Ascending aorta (tissue), 2 donors: ENCODE results near the gene CAMTA1. TPM values are rescaled to one million over a fixed set of nuclear protein-coding genes. Genes with fewer than 3 reads are reported as not detected.

Experiments
- DNase-seq, 2 donors: peaks; one replicate each; pipeline ENCODE4 v3.0.0-alpha.2; 2019; ENCODE audit warnings: low spot score in 2 of 2
- H3K27ac ChIP-seq, 2 donors: fragments of 200-600 bp; sonication (generic); one replicate each; pipeline ENCODE4 v1.5.1; 2016 to 2017; ENCODE audit warnings: mild to moderate bottlenecking in 1 of 2
- H3K27me3 ChIP-seq: fragments of 200-600 bp; sonication (generic); one replicate; pipeline ENCODE4 v1.5.1; 2017
- H3K36me3 ChIP-seq, 2 donors: fragments of 200-600 bp; sonication (generic); one replicate each; pipeline ENCODE4 v1.5.1; 2016
- H3K4me1 ChIP-seq, 2 donors: fragments of 200-600 bp; sonication (generic); one replicate each; pipeline ENCODE4 v1.5.1; 2016 to 2017; ENCODE audit warnings: mild to moderate bottlenecking in 1 of 2
- H3K4me3 ChIP-seq, 2 donors: fragments of 200-600 bp; sonication (generic); one replicate each; pipeline ENCODE4 v1.5.1; 2016 to 2017; ENCODE audit warnings: mild to moderate bottlenecking in 1 of 2
- H3K9me3 ChIP-seq, 2 donors: fragments of 200-600 bp; sonication (generic); one replicate each; pipeline ENCODE4 v1.5.1; 2016
- CTCF ChIP-seq, 3 experiments: fragments of 200-600 bp in 2 of 3; fragments of 450-650 bp in 1 of 3; sonication (generic) in 2 of 3; IDR thresholded peaks; one replicate each; pipeline ENCODE4 v1.5.1; 2016 to 2019; ENCODE audit warnings: antibody characterized with exemption in 3 of 3, mild to moderate bottlenecking in 1 of 3, moderate library complexity in 1 of 3
- intact Hi-C: fragments of 100-400 bp; cut with DNase I; formaldehyde crosslinking; loops from one replicate; pipeline ENCODE4 v1.15.1; 2023
- total RNA-seq: library from RNA; depleted of rRNA; stranded (reverse); fragments of >200 nt; gene quantifications from one replicate; pipeline ENCODE4 v1.1.0, GENCODE V29; 2016

CAMTA1 gene
- total RNA-seq, 1 donor from 2014 or later, result 53.3 TPM

GRCh38 chr1:6898974-6899539 lies 113.8 kb downstream of the CAMTA1 start:
- Histone ChIP-seq H3K27me3 (no peaks in the 10 kb centered on the region), H3K4me3 (no peak overlapping the region), H3K9me3 (no peaks in the 10 kb centered on the region), H3K36me3 (no peaks in the 10 kb centered on the region), H3K4me1 (no peaks in the 10 kb centered on the region), H3K27ac (no peak overlapping the region)
- TF ChIP-seq CTCF (IDR thresholded peaks at IDR 0.05), result no peak
- no peak for DNase-seq
- intact Hi-C loops, result no loop called here

DNA sequence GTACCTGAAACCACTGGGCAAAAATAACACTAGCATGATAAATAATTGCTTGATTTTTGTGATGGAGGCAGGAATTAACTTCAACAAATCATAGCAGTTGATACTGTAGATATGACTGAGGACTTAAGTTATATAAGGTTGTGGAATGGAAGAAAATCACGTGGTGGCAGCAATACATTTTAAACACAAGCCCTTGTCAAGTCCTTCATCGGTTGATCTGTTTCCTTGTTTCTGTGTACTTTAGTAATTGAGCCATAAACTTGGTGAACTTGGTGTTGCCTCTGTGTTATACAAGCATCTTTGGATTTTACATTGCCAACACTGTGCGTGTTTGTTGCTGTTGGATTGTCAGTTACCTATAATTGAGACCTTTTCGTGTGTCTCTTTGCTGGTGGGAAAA lies 114.4 kb downstream of the CAMTA1 start:
- Histone ChIP-seq H3K36me3 (no peaks in the 10 kb centered on the region), H3K4me3 (no peak overlapping the region), H3K27me3 (no peaks in the 10 kb centered on the region), H3K27ac (no peak overlapping the region), H3K9me3 (no peaks in the 10 kb centered on the region), H3K4me1 (no peaks in the 10 kb centered on the region)
- intact Hi-C loops, result no loop called here
- no peak for TF ChIP-seq CTCF (IDR thresholded peaks at IDR 0.05)
- no peak for DNase-seq

GRCh38 chr1:6902153-6902552 lies 116.9 kb downstream of the CAMTA1 start:
- Histone ChIP-seq H3K36me3 (no peaks in the 10 kb centered on the region), H3K4me1 (no peaks in the 10 kb centered on the region), H3K9me3 (no peaks in the 10 kb centered on the region), H3K27me3 (no peaks in the 10 kb centered on the region), H3K27ac (no peak overlapping the region), H3K4me3 (no peak overlapping the region)
- intact Hi-C loops, result no loop called here
- no peak for TF ChIP-seq CTCF (IDR thresholded peaks at IDR 0.05)
- DNase-seq, result no peak

DNA sequence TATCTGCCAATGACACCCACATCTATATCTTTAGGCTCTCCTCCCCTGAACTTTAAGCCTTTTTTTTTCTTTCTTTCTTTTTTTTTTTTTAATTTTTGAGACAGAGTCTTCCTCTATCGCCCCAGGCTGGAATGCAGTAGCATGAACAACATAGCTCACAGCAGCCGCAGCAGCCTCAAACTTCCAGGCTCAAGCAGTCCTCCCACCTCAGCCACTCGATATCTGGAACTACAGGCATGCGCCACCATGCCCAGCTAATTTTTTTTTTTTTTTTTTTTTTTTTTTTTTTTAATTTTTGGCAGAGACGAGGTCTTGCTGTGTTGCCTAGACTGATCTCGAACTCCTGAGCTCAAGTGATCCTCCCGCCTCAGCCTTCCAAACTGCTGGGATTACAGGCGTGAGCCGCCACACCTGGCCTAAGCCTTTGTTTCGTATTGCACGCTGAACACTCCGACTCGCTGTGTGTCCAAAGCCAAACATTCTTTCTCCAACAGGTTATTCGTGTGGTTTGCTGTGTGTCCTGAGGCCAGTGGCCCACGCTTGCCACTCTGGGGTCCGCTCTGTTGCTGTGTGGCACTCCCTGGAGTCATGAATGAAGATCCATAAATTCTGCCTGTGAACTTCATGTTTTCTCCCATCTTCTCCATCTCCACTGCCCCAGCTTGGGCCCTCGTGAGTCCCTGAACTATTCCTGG lies 119.4 kb downstream of the CAMTA1 start:
- no peak for DNase-seq
- Histone ChIP-seq H3K27ac (no peak overlapping the region), H3K27me3 (no peaks in the 10 kb centered on the region), H3K36me3 (no peaks in the 10 kb centered on the region), H3K9me3 (no peaks in the 10 kb centered on the region), H3K4me3 (no peak overlapping the region), H3K4me1 (no peaks in the 10 kb centered on the region)
- no peak for TF ChIP-seq CTCF (IDR thresholded peaks at IDR 0.05)
- intact Hi-C loops, result no loop called here

GRCh38 chr1:6905331-6905730 lies 120.1 kb downstream of the CAMTA1 start:
- intact Hi-C loops, result no loop called here
- no peak for DNase-seq
- H3K4me3 ChIP-seq, result no peak overlapping the region
- no peaks in the 10 kb centered on the region for H3K27me3 ChIP-seq
- H3K9me3 ChIP-seq, result no peaks in the 10 kb centered on the region
- no peaks in the 10 kb centered on the region for H3K4me1 ChIP-seq
- no peaks in the 10 kb centered on the region for H3K36me3 ChIP-seq
- no peak for TF ChIP-seq CTCF (IDR thresholded peaks at IDR 0.05)
- H3K27ac ChIP-seq, result no peak overlapping the region
